GM04504 (cell line): Measurements from ENCODE around the gene BRD3.
A peak's percentile ranks its signal among the peaks of the same experiment; 100 is the strongest.
"Not testable (repeated sequence)": the region's sequence is repeated elsewhere in the genome, so short reads cannot be mapped to it uniquely, and the experiment has no call there.

Experiments used
- DNase-seq: peaks from one replicate; pipeline ENCODE4 v3.0.0-alpha.2; 2012; ENCODE audit warnings: low read depth

The BRD3 gene

GRCh38 chr9:133993635-133994253, 74.1 kb downstream of the BRD3 start:
- DNase-seq: no peak

DNA sequence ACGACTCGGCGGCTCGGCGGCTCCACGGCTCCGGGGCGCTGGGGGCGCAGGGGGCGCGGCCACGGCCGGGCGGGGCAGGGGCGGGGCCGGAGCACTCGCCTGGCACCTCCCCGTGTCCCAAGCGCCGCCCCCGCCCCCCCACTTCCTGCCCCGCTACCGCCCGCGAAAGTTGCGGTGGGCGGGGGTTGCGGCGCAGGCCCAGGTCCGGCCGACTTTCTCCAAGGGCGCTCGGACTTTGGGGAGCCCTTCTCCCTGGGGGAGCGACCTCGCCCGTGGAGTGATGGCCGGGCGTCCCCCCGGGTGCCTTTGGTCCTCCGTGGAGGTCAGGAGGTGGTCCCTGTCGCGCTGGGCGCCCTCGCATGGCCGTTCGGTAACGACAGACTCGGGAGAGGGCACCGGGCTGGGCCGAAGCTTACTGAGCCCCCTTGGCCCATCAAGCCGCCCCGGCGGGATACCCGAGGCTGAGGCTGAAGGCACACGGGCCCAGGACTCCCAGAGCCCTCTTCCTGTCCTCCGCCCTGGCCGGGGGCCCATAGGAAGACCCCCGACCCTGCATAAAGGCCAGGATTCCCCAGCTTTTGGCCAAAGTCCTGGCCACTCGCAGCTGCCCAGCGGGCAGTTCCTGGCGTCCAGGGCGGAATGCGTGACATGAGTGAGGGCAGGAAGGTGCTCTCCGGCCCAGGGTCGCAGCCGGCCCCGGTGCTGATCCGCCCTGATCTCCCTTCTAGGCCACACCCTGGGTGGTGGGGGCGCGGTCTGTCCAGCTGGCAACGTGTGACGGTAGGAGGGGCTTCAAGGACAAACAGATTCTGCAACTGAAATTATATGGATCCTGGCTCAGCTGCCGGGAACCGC, 74.8 kb downstream of the BRD3 start:
- peak; percentile 85 for DNase-seq

GRCh38 chr9:133991964-133992779, 75.7 kb downstream of the BRD3 start, which contains the start of gene VAV2:
Gene VAV2, minus strand, starts transcription at chr9:133992324. Its CDS starts 46 bp downstream, at chr9:133992278.
- no peak for DNase-seq

DNA sequence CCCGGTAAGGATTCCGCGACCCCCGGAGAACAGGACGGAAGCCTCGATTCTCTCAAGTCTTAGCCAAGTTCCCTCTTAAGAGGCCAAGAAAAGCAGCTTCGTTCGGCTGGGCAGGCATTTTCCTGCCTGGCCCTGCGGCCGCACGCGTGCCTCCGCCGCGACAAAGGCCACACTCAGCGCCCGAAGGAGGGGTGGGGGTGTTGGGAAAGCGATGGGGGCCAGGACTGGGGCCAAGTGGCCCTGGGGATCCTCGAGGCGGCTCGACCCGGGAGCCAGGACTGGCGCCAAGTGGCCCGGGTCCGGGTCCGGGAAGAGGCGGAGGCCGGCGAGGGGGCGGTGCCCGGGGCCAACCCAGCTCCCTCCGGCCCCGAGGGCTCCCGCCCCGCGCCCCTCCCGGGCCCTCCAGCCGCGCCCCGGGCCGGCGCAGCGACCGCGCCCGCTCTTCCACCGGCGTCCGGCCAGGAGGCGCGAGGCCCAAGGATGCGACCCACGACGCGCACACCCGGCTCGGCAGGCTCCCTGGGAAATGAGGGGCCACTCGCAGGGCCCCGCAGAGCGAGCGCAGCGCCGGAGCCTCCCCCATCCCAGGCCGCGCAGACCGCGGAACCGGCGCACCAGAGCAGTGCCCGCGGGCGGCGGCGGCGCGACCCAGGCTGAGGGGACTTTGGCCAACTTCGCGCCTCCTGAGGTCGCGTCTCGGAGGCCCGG, 76.5 kb downstream of the BRD3 start:
- no peak for DNase-seq

GRCh38 chr9:133990366-133991213, 77.2 kb downstream of the BRD3 start:
- DNase-seq: peak; percentile 57

GRCh38 chr9:133989625-133990365, 78.0 kb downstream of the BRD3 start:
- DNase-seq: no peak

DNA sequence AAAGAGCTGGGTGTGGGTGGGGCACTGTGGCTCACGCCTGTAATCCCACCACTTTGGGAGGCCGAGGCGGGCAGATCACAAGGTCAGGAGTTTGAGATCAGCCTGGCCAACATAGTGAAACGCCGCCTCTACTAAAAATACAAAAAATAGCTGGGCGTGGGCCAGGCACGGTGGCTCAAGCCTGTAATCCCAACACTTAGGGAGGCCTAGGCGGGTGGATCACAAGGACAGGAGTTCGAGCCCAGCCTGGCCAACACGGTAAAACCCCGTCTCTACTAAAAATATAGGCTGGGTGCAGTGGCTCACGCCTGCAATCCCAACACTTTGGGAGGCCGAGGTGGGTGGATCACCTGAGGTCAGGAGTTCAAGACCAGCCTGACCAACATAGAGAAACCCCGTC, 79.1 kb downstream of the BRD3 start:
- DNase-seq: not testable (repeated sequence)

DNA sequence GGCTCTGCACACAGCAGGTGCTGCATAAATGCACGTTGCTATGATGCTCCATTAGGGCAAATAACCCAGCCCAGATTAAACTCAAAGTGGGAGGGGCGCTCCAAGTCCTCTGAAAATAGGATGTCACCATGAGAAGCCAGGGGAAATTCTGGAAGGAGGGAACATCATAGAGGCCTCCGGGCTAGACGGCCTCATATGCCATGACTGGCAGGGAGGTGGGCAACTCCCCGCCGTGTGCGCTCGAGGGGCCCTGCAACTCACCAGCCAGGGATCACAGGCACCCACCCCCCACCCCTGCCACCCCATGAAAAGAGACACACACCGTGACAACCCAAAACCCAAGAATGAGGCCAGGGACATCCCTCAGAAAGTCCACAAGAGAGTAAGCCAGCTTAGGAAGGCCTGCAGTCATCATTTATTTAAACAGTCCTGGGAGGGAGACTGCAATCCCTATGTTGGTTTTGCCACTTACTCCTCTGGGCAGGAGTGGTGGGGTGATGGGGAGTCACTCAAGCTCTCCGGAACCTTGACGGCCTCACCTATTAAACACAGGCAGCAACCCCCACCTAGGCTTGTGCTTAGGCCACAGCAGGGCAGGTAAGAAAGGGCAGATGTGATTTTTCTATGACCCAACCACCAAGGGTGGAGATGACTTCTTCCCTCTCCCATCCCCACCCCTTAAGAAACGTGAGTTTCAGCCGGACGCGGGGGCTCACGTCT, 79.7 kb downstream of the BRD3 start:
- no peak for DNase-seq

GRCh38 chr9:133987446-133987788, 80.4 kb downstream of the BRD3 start:
- no peak for DNase-seq

- no peak for DNase-seq
These were observed 80.9 kb downstream of the BRD3 start for GRCh38 chr9:133986774-133987445.

DNA sequence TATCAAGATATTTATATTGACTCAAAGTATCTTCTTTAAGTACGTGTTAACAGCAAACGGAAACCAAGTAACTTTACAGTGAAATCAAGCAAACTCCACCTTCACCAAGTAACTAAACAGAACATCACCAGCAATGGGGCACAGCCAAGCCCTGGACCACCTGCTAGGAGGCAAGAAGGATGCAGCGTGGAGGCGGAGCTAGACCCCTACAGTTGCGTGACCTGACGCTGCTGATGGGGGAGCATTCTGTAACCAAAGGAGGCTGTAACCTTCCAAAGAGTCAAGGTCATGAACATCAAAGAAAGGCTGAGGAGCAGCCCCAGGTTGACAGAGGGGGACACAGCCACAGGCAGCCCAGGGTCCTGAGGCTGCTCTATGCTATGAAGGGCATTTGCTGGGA, 81.8 kb downstream of the BRD3 start:
- DNase-seq: no peak

DNA sequence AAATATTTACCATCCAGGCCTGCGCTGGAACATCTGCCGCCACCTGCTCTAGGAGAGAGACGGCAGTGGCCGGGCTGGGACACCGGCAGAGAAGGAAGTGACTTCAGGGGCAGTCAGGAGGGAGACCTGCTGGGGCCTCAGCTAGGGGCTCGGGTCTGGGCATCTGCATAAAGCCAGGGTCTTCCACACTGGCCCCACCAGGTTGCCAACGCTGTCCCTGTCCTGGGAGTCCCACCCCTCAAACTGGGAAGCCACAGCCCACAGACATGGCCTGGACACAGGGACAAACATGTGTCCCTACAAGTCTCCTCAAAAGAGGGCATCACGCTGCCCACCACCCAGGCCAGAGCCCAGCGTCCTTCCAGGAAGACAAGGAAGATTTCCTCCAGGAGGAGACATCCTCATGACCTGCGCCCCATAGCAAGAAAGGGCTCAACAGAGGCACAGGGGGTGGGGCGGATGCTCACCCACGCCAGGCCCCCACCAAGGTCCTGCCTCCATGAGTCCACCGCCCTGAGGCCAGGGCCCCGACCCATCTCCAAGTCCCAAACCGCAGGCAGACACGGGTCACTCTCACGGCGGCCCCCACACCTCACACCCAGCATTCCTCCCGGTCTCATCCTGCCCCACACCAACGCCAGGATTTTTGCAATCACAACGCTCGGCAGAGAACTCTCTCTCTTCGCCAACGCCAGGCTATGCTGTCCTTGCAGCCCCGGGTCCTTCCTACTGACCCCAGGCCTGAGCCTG, 84.7 kb downstream of the BRD3 start:
- no peak for DNase-seq

DNA sequence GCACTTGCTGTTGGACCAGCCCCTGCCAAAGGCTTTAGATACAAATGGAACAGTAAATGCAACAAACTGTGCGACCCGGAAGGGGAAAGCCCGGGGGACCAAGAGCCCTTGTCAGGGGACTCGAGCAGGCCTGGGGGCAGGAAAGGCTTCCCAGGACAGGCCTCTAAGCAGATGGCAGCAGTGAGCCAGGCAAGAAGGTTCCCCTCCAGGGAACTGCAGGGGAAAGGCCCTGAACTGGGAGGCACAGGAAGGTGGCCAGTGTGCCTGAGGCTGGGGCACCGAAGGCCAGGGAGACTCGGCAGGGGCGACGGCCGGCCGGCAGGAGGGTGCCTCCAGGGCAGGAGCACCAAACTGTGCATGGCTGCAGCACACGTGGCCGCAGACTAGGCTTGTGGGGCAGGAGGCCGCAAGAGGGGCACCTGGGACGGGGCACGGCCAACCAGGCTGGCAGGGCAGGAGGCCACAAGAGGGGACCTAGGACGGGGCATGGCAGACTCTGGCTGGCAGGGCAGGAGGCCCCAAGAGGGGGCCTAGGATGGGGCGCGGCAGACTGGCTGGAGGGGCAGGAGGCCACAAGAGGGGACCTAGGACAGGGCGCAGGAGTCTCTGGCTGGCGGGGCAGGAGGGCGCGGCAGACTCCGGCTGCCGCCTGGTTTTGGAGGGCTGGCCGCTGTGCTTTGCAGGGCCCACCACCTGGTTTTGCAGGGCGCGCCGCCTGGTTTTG, 85.7 kb downstream of the BRD3 start:
- no peak for DNase-seq

GRCh38 chr9:133981589-133981957, 86.3 kb downstream of the BRD3 start:
- no peak for DNase-seq

GRCh38 chr9:133980864-133981588, 86.8 kb downstream of the BRD3 start:
- no peak for DNase-seq
